ENCODE data around the gene CIAPIN1. TPM values are rescaled to one million over a fixed set of nuclear protein-coding genes. Genes with fewer than 3 reads are reported as not detected.

CIAPIN1 gene
- total and polyA plus RNA-seq, 2 of the 8 experiments (the other 6 are each of a cell fraction or from before 2014, with no cell fraction given): 76.8 to 83.6 TPM

DNA sequence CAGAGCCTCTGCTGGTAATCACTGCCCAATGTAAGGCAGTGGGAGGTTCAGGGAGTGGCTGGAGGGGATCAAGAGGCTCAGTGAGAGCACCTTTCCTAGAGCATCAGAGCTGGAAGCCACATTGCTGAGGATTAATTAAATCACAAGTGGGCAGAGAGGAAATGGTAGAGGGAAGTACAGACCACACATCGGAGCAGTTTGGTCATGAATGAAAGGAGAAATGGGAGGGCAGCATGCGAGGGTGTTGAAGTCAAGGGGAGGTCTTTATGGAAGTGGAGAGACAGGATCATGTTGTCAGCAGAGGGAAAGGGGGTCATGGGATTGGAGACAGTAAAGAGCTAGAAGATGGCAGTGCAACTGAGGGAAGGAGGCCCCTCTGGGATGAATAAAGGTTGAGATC lies 40.3 kb downstream of the CIAPIN1 start:
- ChIA-PET POLR2A (ENCODE audit: partially characterized antibody) (interaction anchor here (0.5 kb wide), 1 partner anchor 75 kb away, joined by 3 read pairs; no protein-coding TSS in a partner anchor), CTCF (ENCODE audit: partially characterized antibody) (interaction anchor here (4.3 kb wide), 1 partner anchor 11 kb away, joined by 39 read pairs; no protein-coding TSS in a partner anchor)
- Histone ChIP-seq H3K4me2 (ENCODE audit: insufficient read depth in 1 of 2, low read depth in 2 of 2, low read length in 2 of 2) (no peak overlapping the region), H4K8ac (ENCODE audit: extremely low read depth, insufficient read depth, low read length) (no peak overlapping the region), H3K4me3 (ENCODE audit: extremely low read depth in 1 of 4, insufficient read depth in 2 of 4, low read depth in 3 of 4, low read length in 4 of 4) (no peak overlapping the region), H2AK5ac (ENCODE audit: low read depth, low read length) (no peak overlapping the region), H3K27me3 (replicated peaks in 1 of 4; ENCODE audit: control insufficient read depth in 3 of 4, extremely low read depth in 1 of 4, insufficient read depth in 3 of 4, low read length in 3 of 4) (no peaks in the 10 kb centered on the region), H4K5ac (ENCODE audit: insufficient read length, low read depth, low read length) (no peak overlapping the region), H3K14ac (ENCODE audit: insufficient read length) (no peak overlapping the region), H3K4me1 (replicated peaks in 1 of 4; ENCODE audit: control insufficient read depth in 3 of 4, insufficient read depth in 4 of 4, low read length in 3 of 4) (no peaks in the 10 kb centered on the region; a peak in 2 of 7 replicates), H2BK15ac (ENCODE audit: low read length) (no peak overlapping the region), H3K9me3 (ENCODE audit: insufficient read depth in 2 of 2, low read depth in 1 of 2, low read length in 1 of 2) (no peaks in the 10 kb centered on the region; a peak in 1 of 4 replicates), H3K27ac (ENCODE audit: low read depth, low read length) (no peak overlapping the region), H2BK12ac (ENCODE audit: low read depth, low read length) (no peak overlapping the region), H2BK120ac (replicated peaks; ENCODE audit: low read depth, low read length) (no peak overlapping the region), H3K56ac (replicated peaks; ENCODE audit: insufficient read length, low read depth, low read length) (no peak overlapping the region), H3K79me2 (ENCODE audit: control insufficient read depth in 1 of 2, insufficient read depth in 2 of 2, low read length in 2 of 2) (no peaks in the 10 kb centered on the region), H4K91ac (replicated peaks; ENCODE audit: insufficient read length, low read length) (no peak overlapping the region), H3K23me2 (ENCODE audit: low read depth, low read length) (peaks cover 9% of the 10 kb centered on the region; the same call in 1 of the 2 replicates), H3K36me3 (ENCODE audit: control insufficient read depth in 2 of 4, insufficient read depth in 4 of 4, low read length in 3 of 4) (no peaks in the 10 kb centered on the region), H4K20me1 (replicated peaks in 1 of 2; ENCODE audit: control insufficient read depth in 1 of 2, insufficient read depth in 2 of 2, low read length in 2 of 2) (peaks cover 0 to 4% of the 10 kb centered on the region in 2 experiments), H2BK5ac (ENCODE audit: low read depth, low read length) (no peak overlapping the region), H3K4ac (replicated peaks; ENCODE audit: insufficient read length, low read depth, low read length) (no peak overlapping the region), H3K23ac (ENCODE audit: insufficient read length) (no peak overlapping the region), H3K9ac (replicated peaks in 1 of 4; ENCODE audit: extremely low read depth in 1 of 4, low read depth in 3 of 4, low read length in 3 of 4) (no peak overlapping the region), H3K18ac (ENCODE audit: extremely low read depth, low read length) (no peak overlapping the region), H2AFZ (ENCODE audit: low read length) (no peak overlapping the region), H2BK20ac (ENCODE audit: low read length) (no peak overlapping the region), H3K79me1 (ENCODE audit: low read depth, low read length) (no peaks in the 10 kb centered on the region)
- TF ChIP-seq CREB1 (IDR thresholded peaks at IDR 0.05): no peak
- no peak for TF ChIP-seq CBX5 (IDR thresholded peaks at IDR 0.05; ENCODE audit: low read depth, low read length)
- no peak for DNase-seq (ENCODE audit: low read depth in 1 of 2, low spot score in 2 of 2)
- WGBS, 2 experiments (ENCODE audit: extremely low coverage in 1 of 2, insufficient coverage in 1 of 2, insufficient read length in 1 of 2, insufficient replicate concordance in 2 of 2, low coverage in 1 of 2, low lambda C conversion rate in 2 of 2, missing lambda C conversion rate in 1 of 2): 89% methylated on average over 2 of the region's 2 CpGs; no CpG with 5 or more reads in 1 of the 2 experiments
- FAIRE-seq: no peak

Data from H1 (cell line).